Endothelial cell of umbilical vein (primary cell): ENCODE measurements around the gene CADPS.

Source experiments
- EZH2 ChIP-seq: IDR thresholded peaks from 2 replicates; pipeline ENCODE4 v1.6.1; 2012; ENCODE audit warnings: borderline replicate concordance, low read depth, mild to moderate bottlenecking, moderate library complexity, low read length, inconsistent platforms; ENCODE audit not compliant: severe bottlenecking
- FOS ChIP-seq: IDR thresholded peaks from 2 replicates; pipeline ENCODE4 v1.6.1; 2011; ENCODE audit warnings: mild to moderate bottlenecking, low read length, moderate library complexity, borderline replicate concordance; ENCODE audit not compliant: insufficient read depth
- JUN ChIP-seq: IDR thresholded peaks from 2 replicates; pipeline ENCODE4 v1.6.1; 2011; ENCODE audit warnings: borderline replicate concordance, low read depth; ENCODE audit not compliant: insufficient read length, insufficient read depth
- MYC ChIP-seq: IDR thresholded peaks from one replicate; pipeline ENCODE4 v1.6.1; 2011; ENCODE audit warnings: mild to moderate bottlenecking, low read depth, low read length
- POLR2A ChIP-seq: IDR thresholded peaks from 2 replicates; pipeline ENCODE4 v1.6.1; 2012; ENCODE audit warnings: low read depth, mild to moderate bottlenecking, control low read depth, low read length
- POLR2AphosphoS5 ChIP-seq: IDR thresholded peaks from 2 replicates; pipeline ENCODE4 v1.6.1; 2012; ENCODE audit warnings: low read depth, mild to moderate bottlenecking, control low read depth, low read length, moderate library complexity; ENCODE audit not compliant: insufficient read depth
- TF ChIP-seq, protein P1 (sequence below), 2 donors: IDR thresholded peaks; 1 replicate in 1 of 2; 2 replicates in 1 of 2; pipeline ENCODE4 v1.5.1; 2011; ENCODE audit warnings: low read length in 2 of 2, mild to moderate bottlenecking in 2 of 2, moderate library complexity in 2 of 2, control low read depth in 1 of 2, inconsistent platforms in 1 of 2, low read depth in 1 of 2; ENCODE audit not compliant: insufficient read depth in 1 of 2; ENCODE audit errors: extremely low read depth in 1 of 2
- TF ChIP-seq, protein P2 (sequence below): IDR thresholded peaks from 2 replicates; pipeline ENCODE4 v1.6.1; 2011; ENCODE audit not compliant: insufficient read depth, insufficient read length

DNA sequence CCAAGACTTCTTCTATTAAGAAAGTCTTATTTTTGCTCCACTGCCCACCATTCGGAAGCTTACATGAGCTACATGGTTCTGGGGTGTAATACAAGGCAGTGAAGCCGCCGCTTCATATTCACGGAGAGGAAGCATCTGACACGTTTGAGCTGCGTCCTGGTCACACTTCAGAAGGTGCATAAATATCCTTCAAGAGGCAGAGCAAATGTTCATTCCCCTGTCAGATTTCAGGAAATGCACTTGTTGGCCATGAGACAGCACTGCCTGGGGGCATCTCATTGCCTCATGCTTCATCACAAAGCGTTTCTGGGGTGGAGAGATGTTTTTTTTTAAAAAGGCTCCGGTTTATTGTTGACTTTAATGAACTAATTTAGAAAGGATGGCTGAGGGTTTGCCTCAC, 119.9 kb downstream of the CADPS start:
- TF ChIP-seq POLR2A (no peak), POLR2AphosphoS5 (no peak), EZH2 (no peak), JUN (no peak), MYC (no peak), FOS (no peak)
- TF ChIP-seq, protein P1, sequence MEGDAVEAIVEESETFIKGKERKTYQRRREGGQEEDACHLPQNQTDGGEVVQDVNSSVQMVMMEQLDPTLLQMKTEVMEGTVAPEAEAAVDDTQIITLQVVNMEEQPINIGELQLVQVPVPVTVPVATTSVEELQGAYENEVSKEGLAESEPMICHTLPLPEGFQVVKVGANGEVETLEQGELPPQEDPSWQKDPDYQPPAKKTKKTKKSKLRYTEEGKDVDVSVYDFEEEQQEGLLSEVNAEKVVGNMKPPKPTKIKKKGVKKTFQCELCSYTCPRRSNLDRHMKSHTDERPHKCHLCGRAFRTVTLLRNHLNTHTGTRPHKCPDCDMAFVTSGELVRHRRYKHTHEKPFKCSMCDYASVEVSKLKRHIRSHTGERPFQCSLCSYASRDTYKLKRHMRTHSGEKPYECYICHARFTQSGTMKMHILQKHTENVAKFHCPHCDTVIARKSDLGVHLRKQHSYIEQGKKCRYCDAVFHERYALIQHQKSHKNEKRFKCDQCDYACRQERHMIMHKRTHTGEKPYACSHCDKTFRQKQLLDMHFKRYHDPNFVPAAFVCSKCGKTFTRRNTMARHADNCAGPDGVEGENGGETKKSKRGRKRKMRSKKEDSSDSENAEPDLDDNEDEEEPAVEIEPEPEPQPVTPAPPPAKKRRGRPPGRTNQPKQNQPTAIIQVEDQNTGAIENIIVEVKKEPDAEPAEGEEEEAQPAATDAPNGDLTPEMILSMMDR (IDR thresholded peaks at IDR 0.05; ENCODE audit: extremely low read depth in 1 of 2, insufficient read depth in 1 of 2, low read depth in 1 of 2, low read length in 2 of 2), result no peak
- TF ChIP-seq, protein P2, sequence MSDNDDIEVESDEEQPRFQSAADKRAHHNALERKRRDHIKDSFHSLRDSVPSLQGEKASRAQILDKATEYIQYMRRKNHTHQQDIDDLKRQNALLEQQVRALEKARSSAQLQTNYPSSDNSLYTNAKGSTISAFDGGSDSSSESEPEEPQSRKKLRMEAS, result no peak
